AG09319 (cell line): Measurements from ENCODE around the gene AGO4.
"Not testable (repeated sequence)": the region's sequence is repeated elsewhere in the genome, so short reads cannot be mapped to it uniquely, and the experiment has no call there.

Source experiments
- DNase-seq: peaks from one replicate; pipeline ENCODE4 v3.0.0-alpha.2; 2010; ENCODE audit warnings: low read depth; ENCODE audit errors: extremely low read depth
- TF ChIP-seq, protein P1 (sequence below): IDR thresholded peaks from 2 replicates; pipeline ENCODE4 v1.5.1; 2011; ENCODE audit warnings: low read depth, mild to moderate bottlenecking, inconsistent platforms, low read length, moderate library complexity

The AGO4 gene

DNA sequence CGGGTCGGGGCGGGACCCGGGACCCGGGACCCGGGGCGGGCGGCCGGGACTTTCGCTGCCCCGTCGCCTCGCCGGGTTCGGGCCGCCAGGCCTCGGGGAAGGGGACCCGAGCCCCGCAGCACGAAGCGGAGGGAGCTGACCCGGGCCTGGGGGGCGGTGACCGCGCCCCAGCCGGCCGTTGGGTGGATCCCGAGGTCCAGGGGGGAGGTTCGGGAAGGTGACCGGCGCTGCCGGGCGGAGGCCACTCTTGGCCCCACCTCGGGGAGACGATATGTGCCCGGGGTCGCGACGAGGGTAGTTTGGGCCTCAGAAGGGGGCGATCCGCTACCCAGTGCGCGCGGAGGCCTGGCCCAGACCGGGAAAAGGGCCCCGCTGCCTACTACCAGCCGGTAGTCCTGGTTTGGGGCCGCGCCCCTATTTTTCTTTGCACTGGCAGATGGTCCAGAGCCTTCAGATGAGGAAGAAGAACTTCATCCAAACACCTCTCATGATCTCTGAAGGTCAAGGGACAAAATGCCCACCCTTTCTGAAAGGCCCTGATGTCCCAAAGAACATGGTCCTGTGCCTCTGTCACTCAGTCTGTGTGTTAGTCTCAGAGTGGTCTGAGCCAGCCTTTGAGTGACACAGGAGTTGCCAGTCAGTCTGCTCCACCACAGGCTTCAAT lies 766 bp downstream of the AGO4 start:
- DNase-seq: no peak
- TF ChIP-seq, protein P1, sequence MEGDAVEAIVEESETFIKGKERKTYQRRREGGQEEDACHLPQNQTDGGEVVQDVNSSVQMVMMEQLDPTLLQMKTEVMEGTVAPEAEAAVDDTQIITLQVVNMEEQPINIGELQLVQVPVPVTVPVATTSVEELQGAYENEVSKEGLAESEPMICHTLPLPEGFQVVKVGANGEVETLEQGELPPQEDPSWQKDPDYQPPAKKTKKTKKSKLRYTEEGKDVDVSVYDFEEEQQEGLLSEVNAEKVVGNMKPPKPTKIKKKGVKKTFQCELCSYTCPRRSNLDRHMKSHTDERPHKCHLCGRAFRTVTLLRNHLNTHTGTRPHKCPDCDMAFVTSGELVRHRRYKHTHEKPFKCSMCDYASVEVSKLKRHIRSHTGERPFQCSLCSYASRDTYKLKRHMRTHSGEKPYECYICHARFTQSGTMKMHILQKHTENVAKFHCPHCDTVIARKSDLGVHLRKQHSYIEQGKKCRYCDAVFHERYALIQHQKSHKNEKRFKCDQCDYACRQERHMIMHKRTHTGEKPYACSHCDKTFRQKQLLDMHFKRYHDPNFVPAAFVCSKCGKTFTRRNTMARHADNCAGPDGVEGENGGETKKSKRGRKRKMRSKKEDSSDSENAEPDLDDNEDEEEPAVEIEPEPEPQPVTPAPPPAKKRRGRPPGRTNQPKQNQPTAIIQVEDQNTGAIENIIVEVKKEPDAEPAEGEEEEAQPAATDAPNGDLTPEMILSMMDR: no peak

DNA sequence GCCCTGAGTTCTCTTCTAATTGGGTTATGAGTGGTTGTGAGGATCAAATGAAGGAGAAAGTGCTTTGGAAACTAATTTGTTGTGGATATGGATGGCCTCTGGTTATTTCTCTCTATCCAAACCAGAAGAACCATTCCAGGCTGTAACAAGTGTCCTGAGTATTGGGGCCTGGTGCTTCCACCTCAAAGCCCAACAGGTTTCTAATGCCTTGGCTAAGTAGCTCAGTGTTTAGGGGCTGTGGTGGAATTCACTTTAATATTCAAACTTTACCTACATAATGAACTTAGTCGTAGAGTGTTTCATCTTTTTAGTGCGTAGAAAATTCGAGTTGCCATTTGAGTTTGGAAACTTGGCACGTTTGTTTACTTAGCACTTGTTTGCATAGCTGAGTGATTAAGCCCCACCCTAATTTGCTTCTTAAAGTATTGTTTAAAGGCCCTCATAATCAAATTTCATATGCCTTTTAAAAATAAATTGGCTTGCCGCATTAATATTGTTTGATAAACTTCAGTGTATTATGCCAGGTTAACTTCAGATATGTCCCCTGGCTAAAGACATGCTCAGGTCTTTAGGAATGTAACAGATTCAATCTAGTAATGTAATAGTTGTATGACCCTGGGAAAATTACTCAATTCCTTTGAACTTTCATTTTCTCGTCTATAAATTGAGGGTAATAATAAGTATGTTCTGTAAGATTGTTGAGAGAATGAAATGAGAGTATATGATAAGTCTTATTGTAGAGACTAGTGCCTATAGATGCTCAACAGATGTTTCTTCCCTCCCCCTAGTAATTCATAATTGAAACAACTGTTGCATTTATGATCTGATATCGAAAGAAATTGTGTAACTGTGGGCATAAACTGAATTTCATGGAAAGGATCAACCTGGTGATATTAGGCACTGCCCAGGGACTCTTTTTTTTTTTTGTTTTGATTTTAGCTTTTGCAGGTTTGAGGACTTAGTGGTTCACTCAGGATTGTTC lies 1.6 kb downstream of the AGO4 start:
- TF ChIP-seq, protein P1: no peak
- DNase-seq: no peak

DNA sequence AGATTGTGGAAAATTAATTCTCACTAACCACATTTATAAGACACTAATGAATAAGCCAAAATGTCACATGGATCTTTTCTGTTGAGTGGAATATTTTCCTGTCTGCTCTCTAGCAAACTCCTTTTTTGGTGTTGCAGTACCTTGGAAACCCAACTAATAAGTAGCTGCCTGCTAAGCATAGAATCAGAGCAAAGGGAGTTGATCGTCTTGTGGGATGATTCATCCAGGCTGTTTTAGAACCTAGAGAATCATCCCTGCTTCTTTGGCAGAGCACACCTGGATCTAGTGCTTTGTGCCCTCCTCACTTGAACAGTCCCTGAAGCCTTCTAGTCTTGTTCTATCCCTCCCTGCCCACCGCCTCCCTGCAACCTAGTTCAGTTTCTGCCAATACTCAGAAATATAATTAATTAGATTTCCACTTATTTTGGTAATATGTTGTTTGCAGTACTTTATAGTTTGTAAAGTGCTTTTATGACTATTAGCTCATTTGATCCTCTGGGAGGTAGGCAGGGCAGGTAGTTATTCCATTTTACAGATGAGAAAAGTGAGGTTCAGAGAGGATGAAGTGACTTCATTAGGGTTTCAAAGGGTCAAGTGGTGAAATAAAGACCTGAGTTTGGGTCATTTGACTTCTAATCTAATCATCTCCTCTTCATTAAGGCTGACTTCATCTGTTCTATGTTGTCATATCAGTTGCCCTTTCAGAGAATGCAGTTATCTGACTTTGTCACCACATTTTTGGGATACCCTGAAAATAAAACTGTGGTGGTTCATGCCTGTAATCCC lies 2.5 kb downstream of the AGO4 start:
- DNase-seq: no peak
- TF ChIP-seq, protein P1: no peak

DNA sequence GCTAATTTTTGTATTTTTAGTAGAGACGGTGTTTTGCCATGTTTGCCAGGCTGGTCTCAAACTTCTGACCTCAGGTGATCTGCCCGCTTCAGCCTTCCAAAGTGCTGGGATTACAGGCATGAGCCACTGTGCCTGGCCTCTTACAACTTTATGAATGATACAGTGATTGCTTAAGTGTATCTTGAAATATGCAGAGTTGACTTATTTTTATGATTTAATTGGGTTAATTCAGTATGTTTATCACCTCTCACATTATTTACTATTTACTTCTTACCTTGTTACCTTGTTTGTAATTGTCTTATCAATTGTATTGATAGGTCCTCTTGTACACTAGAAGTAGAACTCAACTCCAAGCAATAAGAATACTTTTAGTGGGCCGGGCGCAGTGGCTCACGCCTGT lies 4.9 kb downstream of the AGO4 start:
- DNase-seq: not testable (repeated sequence)

DNA sequence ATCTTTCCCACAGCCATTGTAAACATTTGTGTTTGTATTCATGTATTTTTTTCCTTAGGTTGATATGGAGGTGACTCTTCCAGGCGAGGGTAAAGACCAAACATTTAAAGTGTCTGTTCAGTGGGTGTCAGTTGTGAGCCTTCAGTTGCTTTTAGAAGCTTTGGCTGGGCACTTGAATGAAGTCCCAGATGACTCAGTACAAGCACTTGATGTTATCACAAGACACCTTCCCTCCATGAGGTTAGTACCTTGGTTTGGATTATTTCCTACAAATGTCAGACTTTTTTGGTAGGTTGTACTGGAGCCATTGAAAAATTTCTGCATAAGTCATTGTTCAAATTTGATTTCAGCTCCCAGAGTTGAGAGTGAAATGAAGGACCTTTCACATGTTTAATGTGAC lies 17.4 kb downstream of the AGO4 start:
- TF ChIP-seq, protein P1: no peak
- no peak for DNase-seq

DNA sequence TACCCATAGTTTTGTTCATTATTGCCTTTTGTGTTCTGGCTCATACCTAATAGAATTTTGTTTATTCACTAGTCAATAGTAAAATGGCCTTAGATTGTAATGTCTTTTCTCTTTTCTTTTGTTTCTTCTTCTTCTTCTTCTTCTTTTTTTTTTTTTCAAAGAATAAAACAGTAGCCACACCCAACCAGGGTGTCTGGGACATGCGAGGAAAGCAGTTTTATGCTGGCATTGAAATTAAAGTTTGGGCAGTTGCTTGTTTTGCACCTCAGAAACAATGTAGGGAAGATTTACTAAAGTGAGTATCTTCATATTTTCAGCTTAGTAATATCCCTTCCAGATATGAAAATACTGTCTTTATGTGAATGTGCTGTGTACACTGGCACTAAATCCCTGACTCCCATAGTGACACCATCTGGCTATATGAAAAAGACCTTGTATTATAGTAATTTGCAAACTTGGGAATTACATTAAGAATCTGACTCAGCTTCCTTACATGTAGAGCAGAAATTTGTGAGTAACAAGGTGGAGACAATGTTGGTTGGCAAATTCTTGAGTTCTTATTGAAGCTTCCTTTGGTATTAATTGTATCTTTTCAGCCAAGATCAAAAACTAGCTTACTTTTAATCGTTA lies 24.6 kb downstream of the AGO4 start:
- no peak for DNase-seq
- TF ChIP-seq, protein P1: no peak

DNA sequence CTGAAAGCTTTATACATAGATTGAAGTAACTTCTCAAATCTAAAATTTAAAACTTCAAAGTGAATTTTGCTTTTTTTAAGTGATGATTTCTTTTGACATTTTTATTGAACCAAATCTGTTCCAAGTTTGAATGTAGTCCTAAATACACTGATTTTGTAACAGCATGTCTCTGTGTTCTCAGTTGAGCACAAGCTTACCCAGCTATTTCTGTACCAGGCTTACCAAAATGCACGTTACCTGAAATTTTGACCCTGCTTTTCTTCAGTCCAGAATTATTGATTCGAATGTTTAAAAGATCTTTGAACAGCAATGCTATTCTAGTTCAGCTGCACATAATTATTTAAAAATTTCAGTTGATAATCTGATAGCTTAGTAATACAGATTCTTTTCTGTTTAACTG lies 25.6 kb downstream of the AGO4 start:
- DNase-seq: no peak
- TF ChIP-seq, protein P1: no peak
